Measurements from ENCODE around the gene SNX21.

Gene SNX21

GRCh38 chr20:45883100-45883469 lies 49.5 kb downstream of the SNX21 start:
- DNase-seq, result no peak

- DNase-seq, result no peak
Measured at GRCh38 chr20:45886590-45887345, 53.2 kb downstream of the SNX21 start.

- no peak for DNase-seq
Measured at GRCh38 chr20:45887346-45887715, 53.7 kb downstream of the SNX21 start, which contains the start of gene SPATA25. Gene SPATA25, minus strand, starts transcription at chr20:45887622. Its CDS starts 32 bp downstream, at chr20:45887590.

GRCh38 chr20:45888681-45889080 lies 55.1 kb downstream of the SNX21 start:
- DNase-seq, result no peak

- peak; percentile 76 to 77 for DNase-seq
Measured at GRCh38 chr20:45890077-45890984, 56.7 kb downstream of the SNX21 start.

- peak; percentile 77 to 84 for DNase-seq
Measured at GRCh38 chr20:45890985-45891983, 57.7 kb downstream of the SNX21 start, which contains the start of the genes CTSA and NEURL2. Gene CTSA, plus strand, starts transcription at chr20:45891335. Its CDS starts 234 bp downstream, at chr20:45891569. Gene NEURL2, minus strand, starts transcription at chr20:45891208. Its CDS starts 217 bp downstream, at chr20:45890991.

- peak; percentile 52 to 59 for DNase-seq
Measured at GRCh38 chr20:45892049-45892825, 58.6 kb downstream of the SNX21 start.
